Testis (tissue), 2 donors: ENCODE measurements around the gene ACKR4.
"Not testable (repeated sequence)": the region's sequence is repeated elsewhere in the genome, so short reads cannot be mapped to it uniquely, and the experiment has no call there.

Experiments used
- POLR2A ChIP-seq: fragments of 450-650 bp; IDR thresholded peaks from one replicate; pipeline ENCODE4 v1.6.1; 2017; ENCODE audit warnings: antibody characterized with exemption, mild to moderate bottlenecking, moderate library complexity
- TF ChIP-seq, protein P1 (sequence below), 3 experiments: fragments of 450-650 bp in 2 of 3; fragments of 200-600 bp in 1 of 3; sonication (generic) in 1 of 3; IDR thresholded peaks; one replicate each; pipeline ENCODE4 v1.5.1; 2016 to 2019; ENCODE audit warnings: antibody characterized with exemption in 3 of 3, mild to moderate bottlenecking in 2 of 3, moderate library complexity in 1 of 3

GRCh38 chr3:132615301-132615700, 18.2 kb downstream of the ACKR4 start:
- TF ChIP-seq, protein P1, sequence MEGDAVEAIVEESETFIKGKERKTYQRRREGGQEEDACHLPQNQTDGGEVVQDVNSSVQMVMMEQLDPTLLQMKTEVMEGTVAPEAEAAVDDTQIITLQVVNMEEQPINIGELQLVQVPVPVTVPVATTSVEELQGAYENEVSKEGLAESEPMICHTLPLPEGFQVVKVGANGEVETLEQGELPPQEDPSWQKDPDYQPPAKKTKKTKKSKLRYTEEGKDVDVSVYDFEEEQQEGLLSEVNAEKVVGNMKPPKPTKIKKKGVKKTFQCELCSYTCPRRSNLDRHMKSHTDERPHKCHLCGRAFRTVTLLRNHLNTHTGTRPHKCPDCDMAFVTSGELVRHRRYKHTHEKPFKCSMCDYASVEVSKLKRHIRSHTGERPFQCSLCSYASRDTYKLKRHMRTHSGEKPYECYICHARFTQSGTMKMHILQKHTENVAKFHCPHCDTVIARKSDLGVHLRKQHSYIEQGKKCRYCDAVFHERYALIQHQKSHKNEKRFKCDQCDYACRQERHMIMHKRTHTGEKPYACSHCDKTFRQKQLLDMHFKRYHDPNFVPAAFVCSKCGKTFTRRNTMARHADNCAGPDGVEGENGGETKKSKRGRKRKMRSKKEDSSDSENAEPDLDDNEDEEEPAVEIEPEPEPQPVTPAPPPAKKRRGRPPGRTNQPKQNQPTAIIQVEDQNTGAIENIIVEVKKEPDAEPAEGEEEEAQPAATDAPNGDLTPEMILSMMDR (IDR thresholded peaks at IDR 0.05) = not testable (repeated sequence)
- not testable (repeated sequence) for TF ChIP-seq POLR2A
